ENCODE results near the gene ERC1.

DNA sequence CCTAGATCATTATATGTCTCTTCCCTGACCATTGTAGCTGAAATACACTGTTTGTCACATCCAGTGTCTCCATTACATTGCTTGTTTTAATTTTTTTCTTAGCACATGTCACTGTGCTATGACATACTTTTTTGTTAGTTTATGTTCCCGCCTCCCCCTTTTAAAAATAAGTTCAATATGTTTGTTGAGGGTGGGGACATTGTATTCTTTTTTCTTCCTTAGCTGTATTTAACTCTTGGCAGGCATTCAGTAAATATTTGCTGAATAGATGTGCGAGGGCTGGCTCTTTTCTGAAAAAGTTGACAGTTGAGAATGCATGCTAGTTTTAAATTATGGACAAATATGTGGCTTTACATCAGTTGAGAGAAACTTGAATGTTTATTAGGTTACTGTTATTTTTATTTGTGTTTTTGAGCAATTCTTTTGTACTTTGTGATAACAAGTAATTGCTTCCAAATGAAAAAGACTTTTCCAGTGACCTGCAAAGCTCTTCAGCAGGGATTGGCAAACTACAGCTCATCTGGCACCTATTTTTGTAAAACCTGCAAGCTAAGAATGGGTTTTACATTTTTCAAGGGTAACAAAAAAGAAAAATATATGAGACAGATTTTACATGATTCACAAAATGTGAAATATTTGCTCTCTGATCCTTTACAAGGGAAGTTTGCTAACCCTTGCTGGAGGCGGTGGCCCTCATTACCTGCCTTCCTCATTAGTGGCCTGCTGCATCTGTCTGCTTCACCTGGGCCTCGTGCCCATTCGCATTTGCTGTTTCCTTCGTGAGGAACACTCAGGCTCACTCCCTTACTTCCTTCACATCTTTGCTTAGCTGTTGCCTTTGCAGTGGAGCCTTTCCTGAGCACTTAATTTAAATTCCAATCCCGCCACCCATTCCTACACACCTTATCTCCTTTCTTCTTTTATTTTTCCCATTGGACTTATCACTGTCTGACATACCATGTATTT, 229.4 kb downstream of the ERC1 start:
- TF ChIP-seq CTCF (conservative IDR thresholded peaks at IDR 0.05 in 1 of 2, IDR thresholded peaks at IDR 0.05 in 1 of 2; ENCODE audit: low read depth in 1 of 2, low read length in 2 of 2), result peak in 1 of 2 donors; percentile 1
- TF ChIP-seq EZH2 (IDR thresholded peaks at IDR 0.05; ENCODE audit: low read length, missing control alignments), result no peak
